Activated gamma-delta T cell treated with Interleukin-2 at 50 U/mL for 16 hours (primary cell): Measurements from ENCODE around the gene FOXP1.

Experiments
- DNase-seq: peaks from one replicate; pipeline ENCODE4 v3.0.0-alpha.2; 2020

The FOXP1 gene

DNA sequence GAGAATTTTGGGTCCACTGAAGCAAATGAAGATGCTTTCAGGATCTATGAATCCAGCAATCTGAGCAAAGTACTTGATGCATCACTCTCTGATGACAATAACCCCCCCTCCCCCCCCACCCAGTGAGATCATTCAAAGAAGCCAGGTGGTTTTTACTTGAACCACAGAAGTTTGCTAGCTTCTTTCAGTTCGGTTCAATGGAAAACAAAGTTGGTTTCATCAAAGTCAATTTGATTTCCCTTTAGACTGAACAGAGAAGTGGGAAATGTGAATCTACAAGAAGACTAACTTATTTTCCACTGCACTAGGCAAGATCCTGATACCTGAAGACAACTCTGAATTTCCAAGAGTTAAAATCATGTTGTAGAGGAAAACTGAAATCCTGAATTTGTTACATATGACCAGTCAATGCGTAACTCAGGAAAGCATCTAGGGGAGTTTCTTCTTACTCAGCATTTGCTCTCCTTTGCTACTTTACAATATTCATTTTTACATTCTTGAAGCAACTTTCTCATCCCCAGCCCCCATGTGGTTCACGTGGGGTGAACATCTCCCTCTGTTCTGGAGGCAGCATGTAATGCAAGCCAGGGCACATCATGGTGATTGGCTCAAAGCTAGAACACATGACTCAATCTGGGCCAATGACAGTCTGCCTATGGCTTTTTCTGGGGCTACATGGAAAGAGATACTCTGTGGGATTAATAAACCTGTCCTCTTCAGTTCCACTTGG lies 572.6 kb downstream of the FOXP1 start:
- no peak for DNase-seq

DNA sequence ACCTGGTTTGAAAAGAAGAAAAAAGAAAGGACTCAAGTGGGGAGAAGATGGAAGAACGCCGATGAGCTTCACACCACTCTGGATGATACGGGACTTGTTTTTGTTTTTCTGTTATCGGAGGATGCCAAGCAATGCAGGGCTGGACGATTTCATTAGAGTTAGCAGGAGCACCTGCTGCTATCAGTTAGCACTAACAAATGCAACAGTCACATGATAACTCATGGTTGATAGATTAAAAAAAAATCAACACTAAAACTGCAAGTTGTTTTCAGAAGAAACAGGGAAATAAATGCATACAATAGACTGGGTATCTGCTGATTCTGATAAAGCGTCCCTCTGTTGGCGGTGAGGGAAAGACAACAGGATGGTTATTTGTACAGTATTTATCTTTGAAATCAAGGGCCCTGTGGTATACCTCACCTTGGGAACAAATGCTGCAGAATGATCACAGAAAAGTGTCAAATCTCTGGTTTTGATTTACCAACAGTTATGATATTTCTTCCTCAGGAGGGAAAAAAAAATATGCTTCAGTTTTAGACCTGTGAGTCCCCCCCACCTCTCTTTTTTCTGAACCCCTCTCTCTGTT lies 575.1 kb downstream of the FOXP1 start:
- DNase-seq = no peak

DNA sequence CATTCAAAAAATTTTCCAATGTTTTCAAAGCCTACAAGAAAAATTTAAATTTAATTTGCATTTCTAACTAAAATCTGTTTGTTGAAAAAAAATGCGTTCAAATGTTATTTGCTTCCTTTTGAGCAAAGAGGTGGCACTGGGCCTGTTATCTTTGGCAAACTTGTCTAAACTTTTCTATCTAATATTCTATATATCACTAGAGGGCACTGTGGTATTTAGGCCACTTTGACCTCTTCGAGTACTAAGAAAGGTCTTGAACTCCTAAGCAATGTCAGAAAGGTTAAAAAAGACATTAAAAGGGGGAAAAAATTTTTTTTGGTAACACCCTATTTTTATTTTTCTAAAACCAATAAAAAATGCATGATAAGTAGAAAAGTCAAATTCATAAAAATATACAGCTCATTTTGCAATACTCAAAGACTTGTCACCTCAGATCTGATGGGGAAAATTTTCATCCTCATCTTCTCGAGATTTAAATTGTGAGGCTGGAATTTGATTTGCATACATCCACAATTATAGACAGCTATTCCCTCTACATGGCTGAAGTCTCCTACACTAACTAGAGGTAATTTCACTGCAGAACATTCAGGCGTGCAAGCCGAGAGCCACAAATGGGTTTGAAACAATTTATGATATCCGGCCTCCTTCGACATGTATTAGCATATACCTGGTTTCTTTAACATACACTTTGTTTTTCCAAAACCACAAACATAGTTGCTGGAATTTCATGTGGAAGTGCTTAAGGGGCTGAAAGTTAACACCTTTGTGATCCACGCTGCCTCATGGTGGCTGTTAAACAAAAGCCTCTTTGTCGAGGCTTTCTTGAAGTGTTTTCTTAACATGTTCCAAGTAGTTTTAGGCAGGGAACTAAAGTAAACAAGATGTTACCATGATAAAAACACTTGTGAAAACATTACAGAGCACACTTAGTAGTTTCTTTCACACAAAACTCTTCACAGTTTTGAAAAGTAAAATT lies 576.4 kb downstream of the FOXP1 start:
- no peak for DNase-seq

DNA sequence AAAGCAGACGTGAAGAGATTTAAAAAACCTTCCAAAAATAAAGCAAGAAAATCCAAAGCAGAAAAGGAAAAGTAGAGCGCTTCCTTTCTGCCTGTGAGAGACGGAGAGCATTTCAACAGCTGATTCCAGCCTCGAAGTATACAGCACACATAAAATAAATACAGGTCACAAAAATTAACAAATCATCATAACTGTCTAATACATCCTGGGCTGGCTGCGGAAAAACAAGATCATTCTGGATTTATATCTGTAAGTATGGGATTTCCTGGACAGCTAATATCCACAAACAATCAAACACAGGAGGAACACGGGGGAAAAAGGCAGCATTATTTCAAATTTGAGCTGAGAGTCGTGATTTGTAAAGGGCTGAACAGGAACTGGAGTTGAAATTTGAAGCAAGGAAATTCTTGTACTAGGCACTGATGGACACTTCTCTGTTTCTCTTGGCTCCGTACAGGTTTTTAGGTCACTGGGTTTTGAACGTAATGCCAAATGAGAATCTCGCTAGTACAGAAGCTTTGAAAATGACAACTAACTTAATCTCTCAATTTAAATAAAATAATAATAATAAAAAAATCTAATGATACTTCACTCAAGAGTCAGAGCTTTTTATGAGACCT lies 577.7 kb downstream of the FOXP1 start:
- DNase-seq = no peak

DNA sequence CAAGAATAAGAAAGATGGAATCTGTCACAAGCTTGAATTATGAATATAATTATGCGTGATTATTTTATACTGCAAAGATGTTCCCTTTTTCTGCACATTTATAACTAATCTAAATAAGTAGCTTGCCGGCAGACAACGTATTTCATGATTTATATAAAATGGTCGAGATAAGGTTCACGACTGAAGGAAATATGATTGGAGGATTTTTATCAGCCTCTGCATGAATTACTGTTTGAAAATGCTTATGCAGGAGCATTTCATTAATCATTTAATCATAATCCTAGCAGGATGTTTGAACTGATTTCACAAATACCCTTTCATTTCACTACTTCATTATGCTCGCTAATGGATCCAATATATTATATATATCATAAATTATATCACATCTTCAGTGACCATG lies 580.0 kb downstream of the FOXP1 start:
- DNase-seq = no peak

DNA sequence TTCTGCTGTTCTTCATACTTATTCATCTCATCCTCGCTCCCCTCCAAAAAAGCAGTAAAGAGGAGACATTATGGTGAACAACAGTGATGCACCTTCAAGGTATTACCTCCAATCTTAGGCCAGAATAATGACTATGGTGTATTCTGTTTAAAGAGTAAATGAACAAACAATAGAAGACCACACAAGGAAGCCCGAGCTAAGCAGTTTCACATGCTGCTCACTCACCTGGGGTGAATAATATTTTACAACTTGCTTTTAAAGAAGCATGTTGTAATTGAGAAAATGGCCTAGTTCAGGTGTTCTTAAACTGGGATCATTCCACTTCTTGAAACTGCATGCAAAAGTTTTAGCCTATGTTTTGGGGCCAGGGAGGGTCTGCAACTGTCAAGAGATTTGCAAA lies 581.2 kb downstream of the FOXP1 start:
- DNase-seq = no peak

DNA sequence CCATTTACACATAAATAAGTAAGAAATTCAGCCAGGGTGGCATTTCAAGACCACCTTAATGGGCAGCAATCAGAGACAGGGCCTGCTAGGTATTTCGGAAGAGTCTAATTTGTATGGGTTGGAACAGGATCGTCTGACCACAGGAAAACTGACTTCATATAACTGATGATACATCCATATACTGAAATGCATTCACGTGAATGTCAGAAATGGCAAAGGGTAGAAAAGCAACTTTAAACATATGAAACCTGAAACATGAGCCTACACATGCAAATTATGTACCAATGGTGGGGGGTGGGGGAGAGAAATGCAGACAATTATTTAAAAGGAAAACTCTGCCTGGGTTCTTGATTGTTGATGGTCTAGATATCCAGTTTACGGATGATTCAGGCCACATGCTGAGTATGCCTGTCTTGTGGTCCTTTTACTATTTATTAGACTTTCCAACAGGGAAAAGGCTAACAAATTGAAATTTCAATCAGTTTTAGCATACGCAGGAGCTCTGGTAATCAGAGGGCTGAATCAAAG lies 582.2 kb downstream of the FOXP1 start:
- DNase-seq = no peak

DNA sequence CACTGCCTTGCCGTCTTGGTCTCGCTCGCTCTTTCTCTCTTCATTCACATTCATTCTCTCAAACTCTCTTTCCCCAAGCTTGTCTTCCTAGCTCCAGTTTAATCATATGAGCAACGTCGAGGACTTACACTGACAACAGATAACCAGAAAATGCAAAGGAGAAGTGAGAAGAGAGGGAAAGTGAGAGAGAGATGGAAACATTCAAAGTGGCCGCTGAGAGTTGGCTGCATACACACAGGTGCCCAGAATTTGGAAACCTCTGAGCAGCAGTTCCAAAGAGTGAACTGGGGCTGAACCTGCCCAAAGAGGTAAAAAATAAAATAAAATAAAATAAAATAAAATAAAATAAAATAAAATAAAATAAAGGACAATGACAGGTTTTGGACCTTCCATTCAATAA lies 583.0 kb downstream of the FOXP1 start:
- no peak for DNase-seq

DNA sequence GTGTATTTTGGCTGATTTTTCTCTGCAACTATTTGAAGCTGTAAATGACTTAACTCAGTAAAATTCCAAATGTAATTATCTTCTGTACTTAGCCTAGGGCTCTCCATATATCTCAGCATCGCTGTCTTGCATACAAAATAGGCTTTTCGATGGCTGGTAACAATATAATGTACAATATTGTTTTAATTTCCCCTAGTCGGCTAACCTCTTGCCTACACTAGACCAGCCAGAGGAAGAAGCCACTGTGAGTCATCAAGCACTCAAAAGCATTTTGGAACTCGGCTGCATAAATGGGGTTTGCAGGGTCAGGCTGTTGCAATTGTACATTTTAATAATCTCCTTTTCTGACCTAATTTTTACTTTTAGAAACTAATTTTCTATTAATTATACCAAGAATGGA lies 583.8 kb downstream of the FOXP1 start:
- DNase-seq = no peak

DNA sequence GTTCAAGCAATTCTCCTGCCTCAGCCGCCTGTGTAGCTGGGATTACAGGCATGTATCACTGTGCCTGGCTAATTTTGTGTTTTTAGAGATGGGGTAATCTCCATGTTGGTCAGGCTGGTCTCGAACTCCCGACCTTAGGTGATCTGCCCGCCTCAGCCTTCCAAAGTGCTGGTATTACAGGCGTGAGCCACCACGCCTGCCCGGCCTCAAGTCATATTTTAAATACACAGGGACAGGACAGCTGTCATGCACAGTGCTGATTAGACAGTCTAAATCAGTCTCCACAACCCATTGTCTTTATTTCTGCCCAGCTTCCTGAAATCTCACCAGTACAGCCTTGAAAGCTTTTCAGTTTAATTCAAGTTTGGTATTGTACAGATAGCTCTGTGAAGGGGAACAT lies 587.4 kb downstream of the FOXP1 start:
- DNase-seq = no peak

DNA sequence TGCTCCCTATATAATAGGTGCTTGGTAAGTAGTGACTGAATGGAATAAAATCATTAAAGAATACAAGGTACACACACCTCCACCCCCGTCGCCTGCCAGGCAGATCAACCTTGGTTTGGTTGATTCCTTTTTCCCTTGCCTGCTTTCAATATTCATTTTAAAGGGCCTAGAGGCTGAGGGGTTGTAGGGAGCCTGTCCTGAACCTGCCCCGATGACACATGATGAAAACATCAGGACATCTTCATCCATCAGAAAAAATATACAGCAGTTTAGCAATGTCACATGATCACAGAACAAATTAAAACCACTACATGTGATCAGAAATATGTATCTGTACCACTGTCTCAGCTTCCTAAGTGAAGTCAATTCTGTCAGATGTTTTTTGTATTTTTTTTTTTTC lies 588.9 kb downstream of the FOXP1 start:
- DNase-seq = no peak

DNA sequence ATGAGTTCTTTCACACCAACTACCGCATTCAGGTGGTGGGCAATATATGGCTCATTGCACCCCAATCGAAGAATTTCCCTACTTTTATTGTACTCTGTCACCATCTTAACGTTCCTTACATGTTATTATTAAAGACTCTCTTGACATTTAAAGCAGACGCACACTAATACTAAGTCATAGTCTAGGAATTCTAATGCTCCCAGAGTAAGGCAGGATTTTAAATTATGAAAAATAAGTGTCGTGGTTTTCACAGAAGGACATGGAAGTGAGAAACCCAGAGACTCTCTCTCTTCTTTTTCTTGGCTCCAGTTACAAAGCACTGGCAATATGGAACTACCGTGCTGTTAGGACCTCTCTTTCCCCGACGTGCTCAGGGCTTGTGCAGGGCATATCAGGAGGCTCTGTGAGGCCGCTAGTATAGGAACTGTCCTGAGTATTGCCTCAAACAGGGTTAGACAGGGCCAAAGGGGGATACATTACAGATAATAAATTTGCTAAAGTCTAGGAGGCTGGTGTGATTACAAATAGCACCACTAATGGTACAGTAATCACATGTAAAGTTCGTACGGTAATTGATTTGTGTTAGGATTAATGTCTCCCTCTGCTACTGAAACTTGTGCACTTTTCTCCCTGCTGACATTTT lies 590.8 kb downstream of the FOXP1 start:
- DNase-seq = no peak

DNA sequence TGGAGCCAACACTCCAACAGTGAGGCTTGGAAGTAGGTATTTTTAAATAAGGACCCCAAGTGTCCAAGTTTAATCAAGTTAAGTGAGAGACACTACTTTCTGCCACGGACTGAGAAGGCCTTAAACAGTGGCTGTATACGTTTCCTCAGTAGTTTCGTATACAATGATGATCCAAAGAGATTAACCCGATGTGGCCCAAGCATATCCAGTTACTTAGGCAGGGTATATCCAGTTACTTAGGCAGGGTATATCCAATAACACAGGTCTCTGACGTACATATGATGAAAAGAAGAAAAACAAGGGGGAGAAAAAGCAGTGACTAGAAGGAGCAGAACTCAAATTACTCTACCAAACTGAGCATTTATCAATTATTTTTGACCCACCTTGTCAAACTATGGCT lies 591.4 kb downstream of the FOXP1 start:
- no peak for DNase-seq

DNA sequence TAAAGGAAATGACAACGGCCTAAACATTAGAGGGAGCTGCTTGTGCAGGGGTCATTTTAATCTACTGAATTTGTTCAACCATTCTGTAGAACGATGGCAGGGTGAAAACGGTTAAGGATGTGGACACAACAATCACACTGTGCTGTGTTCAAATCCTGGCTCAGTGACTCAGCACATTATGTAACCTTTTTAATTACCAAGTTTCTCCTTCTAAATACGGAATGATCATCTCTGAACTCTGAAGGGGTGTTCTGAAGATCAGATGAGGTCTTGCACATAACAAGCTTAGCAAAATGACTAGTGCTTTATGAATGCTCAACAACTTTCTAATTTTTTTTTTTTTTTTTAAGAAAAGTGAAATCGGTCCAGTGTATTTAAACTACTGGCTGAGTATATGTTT lies 592.8 kb downstream of the FOXP1 start:
- DNase-seq = no peak

DNA sequence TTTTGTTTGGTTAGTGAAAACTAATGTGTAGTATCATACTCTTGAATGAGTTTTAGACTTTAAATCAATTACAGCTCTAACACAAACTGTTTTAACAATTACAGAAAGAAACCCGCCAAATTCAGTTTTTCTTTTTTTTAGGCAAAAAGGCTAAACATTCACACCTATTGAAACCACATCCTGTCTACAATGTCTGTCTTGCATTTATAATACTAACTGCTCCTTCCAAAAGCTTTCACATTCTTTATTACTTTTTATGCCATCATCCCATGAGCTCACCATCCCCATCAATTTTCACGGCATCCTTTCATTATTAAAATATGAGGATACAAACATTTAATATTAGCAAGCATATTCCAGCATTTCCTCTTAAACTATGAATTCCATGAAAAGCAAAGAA lies 593.3 kb downstream of the FOXP1 start:
- DNase-seq = no peak

DNA sequence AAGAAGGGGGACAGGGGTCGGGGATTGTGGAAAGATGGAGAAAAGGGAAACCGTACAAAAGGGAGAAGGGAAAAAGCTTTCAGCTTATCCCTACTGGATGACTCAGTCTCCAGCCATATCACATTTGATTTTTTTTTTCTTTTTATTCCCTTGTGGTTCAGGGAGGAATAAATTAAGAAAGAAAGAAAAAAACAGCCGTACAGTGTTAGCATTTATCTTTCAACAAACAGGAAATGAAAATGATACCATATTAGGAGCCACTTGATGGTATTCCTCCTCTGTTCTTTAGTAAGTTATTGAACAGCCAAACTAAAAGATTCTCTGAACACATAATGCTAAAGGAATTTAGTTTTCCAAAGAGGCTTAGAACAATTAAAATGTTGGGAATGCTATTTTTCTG lies 594.4 kb downstream of the FOXP1 start:
- DNase-seq = no peak

DNA sequence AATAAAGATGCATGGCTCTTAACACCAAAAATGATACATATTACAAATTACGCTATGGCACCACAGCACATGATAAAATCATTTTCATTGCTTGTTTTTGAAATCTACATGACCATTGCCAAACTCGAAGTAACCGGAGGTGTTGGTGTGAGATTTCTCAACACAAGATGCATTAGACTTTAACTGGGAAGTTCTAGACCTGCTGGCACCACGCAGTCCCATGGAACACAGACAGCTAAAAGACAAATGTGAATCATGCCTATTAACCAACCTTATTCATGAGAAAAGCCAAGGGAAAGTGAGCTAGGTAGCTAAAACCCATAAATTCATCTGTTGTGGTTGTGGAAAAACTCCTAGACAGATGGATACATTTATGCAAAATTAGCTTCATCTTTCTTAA lies 595.4 kb downstream of the FOXP1 start:
- DNase-seq = no peak

DNA sequence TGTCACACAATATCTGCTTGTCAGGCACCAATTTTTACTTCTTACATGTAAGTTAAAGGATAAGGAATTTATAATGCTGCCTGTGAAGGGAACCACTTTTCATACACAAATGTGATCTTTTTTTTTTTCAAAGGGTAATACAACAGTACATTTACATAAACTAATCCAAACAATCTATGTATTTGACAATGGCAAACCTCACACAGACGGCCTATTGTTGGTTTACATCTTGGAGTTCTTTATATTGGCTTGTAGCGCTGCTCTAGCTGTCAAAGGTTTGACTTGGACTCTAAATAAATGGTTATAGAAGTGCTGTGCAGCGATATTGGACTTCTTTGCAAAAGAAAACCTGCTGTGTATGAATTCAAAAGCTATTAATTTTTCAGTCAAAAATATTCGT lies 598.0 kb downstream of the FOXP1 start:
- DNase-seq = no peak

DNA sequence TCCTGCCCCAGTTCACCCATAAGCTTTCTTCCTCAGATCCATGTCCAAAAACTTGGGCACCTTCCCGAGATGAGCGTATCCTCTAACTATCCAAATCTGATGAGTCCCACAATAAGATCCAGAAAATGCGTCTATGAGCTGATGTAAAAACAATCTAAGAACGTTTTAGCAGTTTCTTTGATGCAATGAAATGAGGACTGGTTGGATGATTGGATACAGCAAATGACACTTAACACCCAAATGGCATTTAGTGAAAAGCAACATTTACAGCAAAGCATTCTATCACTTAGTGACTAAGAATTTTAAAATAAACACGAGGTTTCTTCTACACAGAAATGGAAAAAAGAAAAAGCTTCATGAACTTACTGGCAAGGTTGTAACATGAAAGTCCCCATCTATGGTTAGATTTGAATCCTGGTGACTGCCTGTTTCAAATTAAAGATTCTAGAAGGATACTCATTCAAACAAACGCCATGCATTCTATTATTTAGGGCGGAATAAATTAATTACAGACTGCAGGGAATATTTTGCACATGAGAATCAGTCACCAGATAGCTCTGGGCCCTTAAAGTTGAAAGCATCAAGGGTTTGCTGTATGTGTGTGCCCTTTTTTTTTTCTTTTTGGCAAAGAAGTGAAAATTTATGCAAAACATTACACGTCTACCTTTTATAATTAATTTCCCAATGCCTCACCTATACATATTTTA lies 598.6 kb downstream of the FOXP1 start:
- DNase-seq = no peak

DNA sequence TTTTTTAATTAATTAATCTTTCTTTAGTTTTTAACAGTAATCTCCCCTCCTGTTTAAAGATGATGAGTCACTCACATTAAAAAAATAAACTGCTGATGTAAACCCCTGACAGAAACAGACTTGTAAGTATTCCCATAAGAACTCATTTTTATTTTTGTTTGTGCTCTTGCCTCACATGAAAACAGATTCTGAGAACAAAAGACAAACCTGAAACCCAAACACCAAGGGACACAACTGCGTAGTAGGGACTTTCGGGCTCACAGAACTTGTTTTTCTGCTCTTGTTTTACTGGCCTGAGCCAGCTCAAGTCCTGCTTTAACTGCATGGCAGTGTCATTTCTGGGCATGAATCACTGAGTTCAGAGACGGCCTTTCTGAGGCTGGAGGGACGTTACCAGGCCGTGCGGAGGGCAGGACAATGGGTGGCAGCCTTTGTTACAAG lies 600.8 kb downstream of the FOXP1 start:
- no peak for DNase-seq

DNA sequence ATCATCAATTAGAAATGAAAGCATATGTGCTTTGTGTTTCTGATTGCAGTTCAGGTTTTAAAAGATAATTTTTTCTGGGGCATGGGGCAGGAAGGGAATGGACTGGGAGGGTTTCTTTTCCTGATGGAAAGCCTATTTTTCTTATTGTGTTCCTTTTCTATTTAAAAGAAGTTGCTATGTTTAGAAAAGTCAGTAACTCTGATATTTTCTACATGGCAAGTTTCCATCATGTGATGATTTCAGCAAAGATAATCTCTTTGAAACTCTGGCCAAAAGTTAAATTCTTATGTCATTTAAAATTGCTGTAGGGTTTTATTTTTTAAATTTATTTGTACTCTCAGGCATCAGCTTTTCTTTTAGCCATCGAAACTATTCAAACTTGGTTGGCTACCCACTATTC lies 601.2 kb downstream of the FOXP1 start:
- no peak for DNase-seq
